Immature natural killer cell (primary cell): Measurements from ENCODE around the gene ZFP3. TPM values are rescaled to one million over a fixed set of nuclear protein-coding genes. Genes with fewer than 3 reads are reported as not detected.
"Not testable (repeated sequence)": the region's sequence is repeated elsewhere in the genome, so short reads cannot be mapped to it uniquely, and the experiment has no call there.

Experiments
- DNase-seq, 3 donors: peaks; one replicate each; pipeline ENCODE4 v3.0.0; 2022; ENCODE audit warnings: mixed read lengths in 1 of 3
- H3K27ac Mint-ChIP-seq, 6 donors: one replicate each; pipeline ENCODE4 v1.8.0; 2020; ENCODE audit warnings: mixed read lengths in 6 of 6, mild to moderate bottlenecking in 5 of 6, inconsistent platforms in 4 of 6, moderate library complexity in 3 of 6
- H3K27me3 Mint-ChIP-seq, 3 donors: one replicate each; pipeline ENCODE4 v1.8.0; 2020 to 2021; ENCODE audit warnings: low read depth in 3 of 3, mild to moderate bottlenecking in 3 of 3, mixed read lengths in 3 of 3, moderate library complexity in 3 of 3, inconsistent platforms in 1 of 3
- H3K36me3 Mint-ChIP-seq, 3 donors: one replicate each; pipeline ENCODE4 v1.8.0; 2020; ENCODE audit warnings: mixed read lengths in 3 of 3, inconsistent platforms in 2 of 3, mild to moderate bottlenecking in 2 of 3
- H3K4me1 Mint-ChIP-seq, 2 donors: one replicate each; pipeline ENCODE4 v1.8.0; 2020; ENCODE audit warnings: inconsistent platforms in 2 of 2, mild to moderate bottlenecking in 2 of 2, mixed read lengths in 2 of 2, moderate library complexity in 1 of 2
- H3K4me3 Mint-ChIP-seq, 5 donors: one replicate each; pipeline ENCODE4 v1.8.0; 2020; ENCODE audit warnings: mild to moderate bottlenecking in 5 of 5, mixed read lengths in 5 of 5, inconsistent platforms in 3 of 5, moderate library complexity in 3 of 5
- H3K9me3 Mint-ChIP-seq, 6 donors: one replicate each; pipeline ENCODE4 v1.8.0; 2020; ENCODE audit warnings: mild to moderate bottlenecking in 6 of 6, mixed read lengths in 6 of 6, inconsistent platforms in 4 of 6, moderate library complexity in 3 of 6
- polyA plus RNA-seq, 3 donors: library from polyadenylated mRNA; unstranded; fragments of 300-500 nt; fragmentation: Illumina TruSeq; gene quantifications; one replicate each; pipeline ENCODE4 v1.2.3, GENCODE V29; 2021

Gene ZFP3
- polyA plus RNA-seq, 3 donors from 2014 or later, result 0.51 to 0.61 TPM; not detected in 1

- Mint-ChIP-seq H3K36me3 (no peaks in the 10 kb centered on the region), H3K9me3 (no peaks in the 10 kb centered on the region), H3K4me1 (peaks cover 0 to 8% of the 10 kb centered on the region in 2 donors), H3K27ac (no peak overlapping the region), H3K27me3 (peaks cover 6 to 17% (median 15%) of the 10 kb centered on the region in 3 donors), H3K4me3 (peak overlapping the region in 2 of 5 donors; percentile 25 to 36)
- DNase-seq, result peak in 2 of 3 donors; percentile 9 to 20
These were observed 44.5 kb downstream of the ZFP3 start for GRCh38 chr17:5122586-5123342.

GRCh38 chr17:5123343-5124124 is 45.3 kb downstream of the ZFP3 start:
- H3K36me3 Mint-ChIP-seq, result no peaks in the 10 kb centered on the region
- peak overlapping the region in 1 of 6 donors; percentile 16 for H3K27ac Mint-ChIP-seq
- H3K4me3 Mint-ChIP-seq, result peak overlapping the region in 2 of 5 donors; percentile 3 to 47
- H3K27me3 Mint-ChIP-seq, result peaks cover 6 to 16% (median 15%) of the 10 kb centered on the region in 3 donors
- H3K4me1 Mint-ChIP-seq, result peaks cover 0 to 8% of the 10 kb centered on the region in 2 donors
- DNase-seq, result no peak
- no peaks in the 10 kb centered on the region for H3K9me3 Mint-ChIP-seq

GRCh38 chr17:5124125-5124760 is 46.0 kb downstream of the ZFP3 start:
- H3K27me3 Mint-ChIP-seq, result peaks cover 6 to 15% (median 14%) of the 10 kb centered on the region in 3 donors
- H3K9me3 Mint-ChIP-seq, H3K4me1 Mint-ChIP-seq, DNase-seq, H3K36me3 Mint-ChIP-seq, H3K27ac Mint-ChIP-seq: not testable (repeated sequence)
- peak overlapping the region in 2 of 5 donors; percentile 2 to 57 for H3K4me3 Mint-ChIP-seq

- not testable (repeated sequence) for H3K9me3 Mint-ChIP-seq, H3K4me3 Mint-ChIP-seq, H3K27ac Mint-ChIP-seq, H3K36me3 Mint-ChIP-seq, H3K4me1 Mint-ChIP-seq, DNase-seq
- H3K27me3 Mint-ChIP-seq, result peaks cover 6 to 15% (median 14%) of the 10 kb centered on the region in 3 donors
These were observed 46.6 kb downstream of the ZFP3 start for GRCh38 chr17:5124896-5125295.

GRCh38 chr17:5126719-5127488 is 48.6 kb downstream of the ZFP3 start:
- Mint-ChIP-seq H3K27me3 (peaks cover 4% of the 10 kb centered on the region in 3 donors), H3K9me3 (no peaks in the 10 kb centered on the region), H3K4me1 (peaks cover 0 to 3% of the 10 kb centered on the region in 2 donors), H3K36me3 (no peaks in the 10 kb centered on the region), H3K27ac (no peak overlapping the region), H3K4me3 (no peak overlapping the region)
- DNase-seq, result no peak

GRCh38 chr17:5127910-5128309 is 49.6 kb downstream of the ZFP3 start:
- no peak overlapping the region for H3K27ac Mint-ChIP-seq
- no peaks in the 10 kb centered on the region for H3K4me1 Mint-ChIP-seq
- H3K9me3 Mint-ChIP-seq, result no peaks in the 10 kb centered on the region
- no peak for DNase-seq
- no peak overlapping the region for H3K4me3 Mint-ChIP-seq
- peaks cover 4 to 5% (median 4%) of the 10 kb centered on the region in 3 donors for H3K27me3 Mint-ChIP-seq
- H3K36me3 Mint-ChIP-seq, result no peaks in the 10 kb centered on the region

GRCh38 chr17:5128387-5128786 is 50.1 kb downstream of the ZFP3 start:
- H3K36me3 Mint-ChIP-seq, H3K4me3 Mint-ChIP-seq, H3K27me3 Mint-ChIP-seq, DNase-seq, H3K4me1 Mint-ChIP-seq, H3K27ac Mint-ChIP-seq, H3K9me3 Mint-ChIP-seq: not testable (repeated sequence)

- DNase-seq, result no peak
- Mint-ChIP-seq H3K27me3 (peaks cover 0 to 5% (median 4%) of the 10 kb centered on the region in 3 donors), H3K4me3 (no peak overlapping the region), H3K4me1 (no peaks in the 10 kb centered on the region), H3K9me3 (no peaks in the 10 kb centered on the region), H3K27ac (no peak overlapping the region), H3K36me3 (no peaks in the 10 kb centered on the region)
These were observed 50.8 kb downstream of the ZFP3 start for GRCh38 chr17:5128905-5129535.

- H3K4me1 Mint-ChIP-seq, DNase-seq: not testable (repeated sequence)
These were observed 51.5 kb downstream of the ZFP3 start for GRCh38 chr17:5129770-5130169.

GRCh38 chr17:5130261-5130660 is 52.0 kb downstream of the ZFP3 start:
- not testable (repeated sequence) for H3K4me1 Mint-ChIP-seq, H3K36me3 Mint-ChIP-seq, H3K4me3 Mint-ChIP-seq, DNase-seq, H3K27ac Mint-ChIP-seq, H3K27me3 Mint-ChIP-seq, H3K9me3 Mint-ChIP-seq

More at GRCh38 chr17:5129770-5130169, 51.5 kb downstream of the ZFP3 start:
- not testable (repeated sequence) for H3K27me3 Mint-ChIP-seq, H3K36me3 Mint-ChIP-seq, H3K27ac Mint-ChIP-seq, H3K4me3 Mint-ChIP-seq, H3K9me3 Mint-ChIP-seq

GRCh38 chr17:5130687-5131086 is 52.4 kb downstream of the ZFP3 start:
- H3K4me3 Mint-ChIP-seq, H3K4me1 Mint-ChIP-seq, H3K27ac Mint-ChIP-seq, H3K9me3 Mint-ChIP-seq, H3K36me3 Mint-ChIP-seq, H3K27me3 Mint-ChIP-seq, DNase-seq: not testable (repeated sequence)

GRCh38 chr17:5131146-5131715 is 53.0 kb downstream of the ZFP3 start:
- Mint-ChIP-seq H3K9me3 (no peaks in the 10 kb centered on the region), H3K4me1 (no peaks in the 10 kb centered on the region), H3K4me3 (no peak overlapping the region), H3K36me3 (no peaks in the 10 kb centered on the region), H3K27ac (no peak overlapping the region), H3K27me3 (peaks cover 0 to 4% (median 2%) of the 10 kb centered on the region in 3 donors)
- no peak for DNase-seq
